OCI-M1 (cell line): Measurements from ENCODE around the gene BNC2.
"Not testable (repeated sequence)": the region's sequence is repeated elsewhere in the genome, so short reads cannot be mapped to it uniquely, and the experiment has no call there.

Source experiments
- DNase-seq: peaks from one replicate; lab custom pipeline; 2025; lab: John Stamatoyannopoulos, UW

BNC2 gene

DNA sequence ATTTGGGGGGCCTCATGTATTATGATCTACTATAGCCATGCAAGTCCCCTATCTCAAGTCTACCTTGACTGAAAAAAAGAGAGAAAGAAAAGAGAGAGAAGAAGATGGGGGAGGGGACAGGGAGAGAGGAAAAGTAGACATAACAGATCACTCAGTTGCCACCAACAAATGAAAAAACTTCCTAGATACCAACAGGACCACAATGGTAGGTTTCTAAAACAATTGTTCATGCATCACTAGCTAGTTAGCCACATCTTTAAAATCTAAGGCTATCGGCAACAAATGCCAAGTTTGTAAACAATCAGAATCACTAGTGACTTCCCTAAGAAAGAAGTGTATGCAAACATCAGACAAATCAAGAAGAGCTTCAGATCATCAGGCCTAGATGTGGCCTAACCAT lies 328.2 kb downstream of the BNC2 start:
- DNase-seq = no peak

DNA sequence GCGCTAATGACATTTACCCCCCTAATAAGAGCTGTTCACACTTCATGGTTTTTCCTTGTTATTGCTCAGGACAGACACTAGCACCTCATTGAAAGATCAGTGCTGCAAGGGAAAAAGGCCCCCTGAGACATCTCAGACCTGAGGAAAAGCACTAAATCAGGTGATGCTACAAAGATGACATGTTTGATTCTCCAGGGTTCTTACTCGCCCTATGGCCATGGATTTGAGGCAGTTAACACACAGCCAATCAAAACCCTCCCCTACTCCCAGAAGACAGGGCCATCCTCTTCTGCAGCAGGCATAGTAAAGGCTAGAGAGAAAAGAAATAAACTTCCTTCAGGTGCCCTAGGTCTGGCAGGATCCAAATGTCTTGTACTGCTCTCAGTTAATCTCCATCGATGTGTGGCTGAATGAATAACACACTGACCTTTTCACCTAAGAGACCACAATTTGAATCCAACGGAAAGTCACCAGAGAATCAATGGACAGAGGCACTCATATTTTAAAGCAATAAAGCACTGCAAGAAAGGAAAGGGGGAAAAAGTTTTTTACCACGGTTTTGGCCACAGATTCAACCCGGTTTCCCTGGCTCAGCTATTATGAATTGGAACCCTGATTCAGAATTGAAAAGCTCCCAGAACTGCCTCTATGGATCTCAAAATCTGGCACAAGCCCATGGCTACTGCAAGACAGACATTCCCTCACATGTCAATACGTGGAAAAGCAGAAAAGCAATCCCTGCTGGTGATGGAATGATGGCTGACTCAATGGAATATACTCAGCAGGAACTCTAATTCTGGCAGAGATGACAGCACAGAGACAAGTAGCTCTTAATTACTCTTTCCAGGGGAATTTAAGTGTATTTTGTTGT lies 329.5 kb downstream of the BNC2 start:
- no peak for DNase-seq

DNA sequence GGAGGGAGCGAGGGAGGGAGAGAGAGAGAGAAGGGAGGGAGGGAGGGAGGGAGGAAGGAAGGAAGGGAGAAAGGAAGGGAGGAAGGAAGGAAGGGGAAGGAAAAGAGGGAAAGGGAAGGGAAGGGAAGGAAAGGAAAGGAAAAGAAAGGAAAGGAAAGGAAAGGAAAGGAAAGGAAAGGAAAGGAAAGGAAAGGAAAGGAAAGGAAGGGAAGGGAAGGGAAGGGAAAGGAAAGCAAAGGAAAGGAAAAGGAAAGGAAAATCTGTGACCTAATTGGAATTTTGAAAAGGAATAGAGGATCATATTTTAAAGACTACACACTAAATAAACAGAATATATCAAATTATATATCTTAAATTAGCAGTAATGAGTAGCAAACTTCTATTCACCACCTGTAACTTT lies 330.8 kb downstream of the BNC2 start:
- not testable (repeated sequence) for DNase-seq

DNA sequence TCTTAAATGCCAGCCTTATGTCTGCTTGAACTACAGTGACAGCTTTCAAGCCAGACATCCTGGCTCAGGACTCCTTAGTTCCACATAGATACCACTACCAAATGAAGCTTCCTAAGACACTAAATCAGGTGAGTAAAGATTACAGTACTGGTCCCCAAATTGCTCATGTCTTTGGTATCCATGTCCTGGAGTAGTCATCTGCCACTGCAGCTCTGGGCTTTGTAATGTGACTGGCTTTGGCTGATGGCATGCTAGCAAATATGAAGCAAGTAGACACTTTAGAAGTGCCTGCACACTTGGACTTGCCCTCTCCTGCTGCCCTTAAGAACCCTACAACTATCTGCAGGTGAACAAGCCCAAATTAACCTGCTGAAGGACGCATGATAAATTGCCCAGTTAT lies 334.9 kb downstream of the BNC2 start:
- no peak for DNase-seq

DNA sequence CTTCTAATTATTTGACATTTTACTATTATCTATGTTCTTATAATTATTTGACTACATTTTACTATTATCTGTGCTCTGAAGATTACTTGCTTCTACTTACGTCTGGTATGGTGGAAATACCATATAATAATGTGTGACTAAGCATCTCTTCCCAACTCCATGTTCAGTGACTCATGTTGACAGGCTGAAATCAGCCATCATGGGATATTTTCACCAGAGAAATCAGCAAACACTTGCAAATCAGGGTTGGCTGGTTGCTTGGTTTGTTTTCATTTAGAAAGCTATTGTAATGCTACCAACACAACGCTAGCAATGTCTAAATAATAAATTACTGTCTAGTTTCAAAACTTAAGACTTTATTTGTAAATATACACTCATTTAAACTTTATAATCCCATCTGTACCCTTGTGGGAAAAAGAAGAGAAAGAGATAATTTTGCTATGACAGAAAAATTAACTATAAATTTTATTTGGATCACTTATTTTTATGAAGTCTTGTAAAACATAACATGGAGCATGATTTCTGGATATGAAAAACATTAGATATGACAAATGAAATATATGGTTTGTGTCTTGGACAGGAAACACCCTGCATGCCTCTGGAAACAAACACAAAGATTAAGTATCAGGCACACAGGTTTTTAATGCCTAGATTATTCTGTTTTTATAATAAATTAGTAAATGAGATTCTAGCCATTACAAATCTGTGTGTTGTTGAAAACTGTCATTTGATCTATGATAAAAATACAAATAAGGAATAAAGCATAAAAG lies 337.6 kb downstream of the BNC2 start:
- DNase-seq = no peak

DNA sequence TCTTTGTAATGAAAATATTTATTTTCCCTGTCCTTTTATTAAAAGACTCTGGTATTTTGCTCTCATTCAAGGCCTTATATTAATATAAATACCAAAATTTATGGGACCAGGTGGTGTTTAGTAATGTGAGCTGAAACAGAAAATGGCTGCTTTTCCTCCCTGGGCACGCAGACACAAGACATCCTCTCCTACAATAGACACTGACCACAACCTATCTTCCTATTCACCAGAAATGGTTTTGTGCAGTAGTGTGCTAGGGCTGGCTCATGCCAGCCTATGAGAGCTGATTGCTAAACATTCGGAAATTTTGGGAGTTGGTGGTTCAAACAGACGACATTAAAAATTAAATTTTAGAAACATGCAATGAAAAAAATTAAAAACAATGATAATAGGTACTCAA lies 338.2 kb downstream of the BNC2 start:
- no peak for DNase-seq

DNA sequence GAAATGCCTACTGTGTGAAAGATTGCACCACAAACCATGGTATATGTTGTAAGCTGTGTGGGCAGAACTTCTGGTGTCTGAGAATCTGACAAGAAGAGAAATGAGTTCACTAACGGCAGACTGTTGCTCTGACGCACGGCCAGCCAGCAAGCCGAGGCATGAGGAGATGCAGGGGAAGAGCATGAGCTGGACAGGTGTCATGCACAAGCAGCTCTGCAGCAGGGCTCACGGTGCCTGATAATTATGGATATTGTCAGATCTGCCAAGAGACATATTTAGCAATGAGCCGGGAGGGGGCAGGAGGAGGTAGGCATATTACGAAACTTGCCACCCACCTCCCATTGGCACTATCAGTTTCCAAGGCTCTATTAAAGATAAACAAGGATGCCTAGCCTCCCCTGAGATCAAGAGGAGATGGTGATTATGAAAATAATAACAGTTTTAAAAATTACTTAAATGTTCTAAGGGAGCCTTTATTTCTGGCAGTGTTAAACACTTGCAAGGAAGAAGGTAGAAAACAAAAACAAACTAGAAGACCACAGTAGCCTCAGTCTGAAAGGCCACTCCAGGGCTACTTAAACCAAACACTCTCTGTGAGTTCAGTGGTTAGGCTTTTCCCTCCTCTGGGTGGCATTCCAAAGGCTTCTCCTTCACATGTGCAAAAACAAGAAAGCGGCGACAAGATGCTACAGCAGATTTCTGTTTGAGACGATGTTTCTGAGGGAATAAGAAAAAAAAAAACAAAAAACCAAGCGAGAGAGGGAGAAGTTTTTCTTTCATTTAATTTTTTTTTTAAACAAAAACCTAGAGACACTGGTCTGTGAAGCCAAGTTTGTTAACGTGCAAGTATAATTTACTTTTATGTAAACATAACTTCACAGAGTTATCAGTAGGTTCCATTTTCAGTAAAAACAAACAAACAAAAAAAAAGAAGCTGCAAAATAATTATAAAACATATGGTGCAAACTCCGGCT lies 339.5 kb downstream of the BNC2 start:
- no peak for DNase-seq

DNA sequence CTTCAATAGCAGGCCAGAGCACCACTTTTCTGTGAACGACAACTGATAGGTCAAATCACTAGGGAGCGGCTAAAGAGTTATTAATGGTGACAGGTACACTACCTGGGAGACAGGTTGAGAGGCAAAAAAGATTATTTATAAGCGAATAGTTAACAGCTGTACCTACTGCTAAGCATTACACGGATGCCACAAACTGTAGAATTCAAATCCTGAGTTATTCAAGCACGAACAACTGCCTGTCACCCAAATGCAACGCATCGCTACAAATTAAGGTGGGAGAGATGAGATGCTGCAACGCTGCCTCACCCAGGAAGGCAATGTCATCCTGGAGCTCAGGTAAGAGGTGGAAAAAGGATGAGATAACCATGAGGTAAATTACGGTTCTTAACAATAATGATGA lies 342.9 kb downstream of the BNC2 start:
- DNase-seq = no peak

DNA sequence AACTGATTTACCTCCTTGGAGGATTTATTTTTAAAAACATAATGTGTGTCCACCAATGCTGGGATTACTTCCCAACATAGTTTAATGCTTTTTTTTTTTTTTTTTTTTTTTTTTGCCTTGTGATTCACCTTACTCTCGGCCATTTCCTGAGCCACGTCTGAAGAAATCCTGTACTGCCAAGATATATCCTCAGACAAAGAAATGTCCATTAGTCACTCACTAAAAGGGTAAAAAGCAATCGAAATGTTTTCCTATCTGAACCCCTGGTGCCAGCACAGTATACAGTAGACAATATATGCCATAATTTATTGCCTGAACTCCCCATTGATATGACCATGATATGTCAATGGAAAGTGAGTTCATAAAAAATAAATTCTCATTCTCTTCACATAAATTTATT lies 344.1 kb downstream of the BNC2 start:
- DNase-seq = no peak

DNA sequence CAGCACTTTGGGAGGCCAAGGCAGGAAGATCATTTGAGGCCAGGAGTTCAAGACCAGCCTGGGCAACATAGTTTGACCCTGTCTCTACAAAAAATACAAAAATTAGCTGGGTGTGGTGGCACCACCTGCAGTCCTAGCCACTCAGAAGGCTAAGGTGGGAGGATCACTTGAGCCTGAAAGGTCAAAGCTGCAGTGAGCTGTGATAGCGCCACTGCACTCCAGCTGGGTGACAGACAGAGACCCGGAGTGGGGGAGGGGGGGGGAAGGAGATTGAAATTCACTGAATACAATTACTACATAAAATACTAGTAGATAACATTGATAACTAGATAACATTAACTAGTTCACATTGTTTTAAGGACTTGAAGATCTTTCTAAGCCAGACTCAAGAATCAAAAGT lies 345.6 kb downstream of the BNC2 start:
- no peak for DNase-seq

DNA sequence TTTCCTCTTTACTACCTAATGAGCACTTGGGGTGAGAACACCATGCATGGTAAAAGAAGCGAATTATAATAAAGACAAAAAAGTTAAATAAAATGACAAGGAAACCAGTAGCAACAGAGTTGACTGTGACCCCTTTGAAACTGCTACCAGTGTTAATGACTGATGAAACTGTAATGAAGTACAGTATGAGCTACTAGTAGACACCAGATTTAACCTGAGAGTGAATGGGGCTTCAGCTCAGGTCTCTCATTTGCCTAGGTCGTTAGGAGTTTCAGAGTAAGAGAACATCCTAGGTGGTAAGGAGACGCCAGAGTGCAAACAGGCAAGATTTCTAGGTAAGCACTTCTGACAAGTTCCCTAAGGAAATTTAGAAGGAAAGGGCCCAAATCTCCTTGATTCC lies 346.4 kb downstream of the BNC2 start:
- no peak for DNase-seq

DNA sequence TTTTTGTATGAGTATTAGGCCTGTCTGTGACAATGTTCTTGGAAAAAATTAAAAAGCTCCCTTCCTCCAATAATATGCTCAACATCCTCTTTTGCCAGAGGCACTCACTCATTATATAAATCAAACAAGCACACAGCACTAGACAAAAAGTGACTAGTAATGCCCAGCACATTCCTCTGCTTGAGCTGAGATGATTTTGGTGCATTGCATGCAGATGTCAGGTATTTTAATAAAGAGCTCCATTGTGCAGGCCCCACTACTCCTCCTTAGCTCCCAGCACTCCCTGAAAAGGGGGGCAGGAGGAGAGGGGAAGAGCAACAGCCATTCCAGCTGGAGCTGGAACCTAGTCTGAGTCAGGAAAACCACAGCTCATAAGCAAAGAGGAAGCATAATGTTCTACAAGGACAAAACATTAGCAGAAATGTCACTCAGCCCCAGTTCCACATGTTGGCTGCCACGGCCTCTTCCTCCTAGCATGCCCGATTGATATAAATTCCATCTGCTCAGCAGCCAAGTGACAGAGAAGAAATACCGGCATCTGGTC lies 348.5 kb downstream of the BNC2 start:
- peak; percentile 8 for DNase-seq

DNA sequence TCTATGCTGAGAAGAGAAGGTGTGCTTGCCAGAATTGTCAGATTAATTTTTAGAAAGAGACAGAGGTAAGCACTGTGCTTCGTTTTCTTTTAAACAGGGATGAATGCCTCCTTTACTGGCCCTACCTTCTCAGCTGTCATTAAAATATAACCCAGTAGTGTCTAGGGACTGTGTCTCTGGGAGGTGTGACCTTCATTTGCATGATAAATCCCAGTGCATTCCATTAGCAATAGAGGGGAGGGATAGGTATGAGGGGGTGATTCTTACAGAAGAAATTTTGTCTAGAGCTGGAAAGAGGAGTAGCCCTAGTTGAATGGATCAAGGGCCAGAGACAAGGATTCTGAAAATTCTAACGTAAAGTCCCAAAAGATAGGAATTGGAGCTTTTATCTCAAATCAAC lies 351.5 kb downstream of the BNC2 start:
- no peak for DNase-seq

DNA sequence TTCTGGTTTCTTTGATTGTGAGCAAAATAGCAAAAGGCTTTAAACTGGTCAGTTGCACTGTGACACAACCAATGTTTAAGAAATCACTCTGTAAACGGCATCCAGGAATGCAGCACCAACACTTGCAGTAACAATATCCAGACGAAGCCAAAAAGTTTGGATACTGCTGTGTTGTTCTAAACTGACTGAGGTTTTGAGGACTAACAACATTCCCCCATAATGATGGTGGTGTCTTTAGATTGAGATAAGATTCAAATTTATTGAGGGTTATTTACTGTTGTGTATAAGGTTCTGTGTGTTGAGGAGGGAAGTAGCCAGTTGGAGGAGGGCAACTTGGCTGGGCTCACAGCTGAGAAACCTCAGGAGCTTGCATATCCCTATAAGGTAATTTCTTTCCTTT lies 353.6 kb downstream of the BNC2 start:
- no peak for DNase-seq

DNA sequence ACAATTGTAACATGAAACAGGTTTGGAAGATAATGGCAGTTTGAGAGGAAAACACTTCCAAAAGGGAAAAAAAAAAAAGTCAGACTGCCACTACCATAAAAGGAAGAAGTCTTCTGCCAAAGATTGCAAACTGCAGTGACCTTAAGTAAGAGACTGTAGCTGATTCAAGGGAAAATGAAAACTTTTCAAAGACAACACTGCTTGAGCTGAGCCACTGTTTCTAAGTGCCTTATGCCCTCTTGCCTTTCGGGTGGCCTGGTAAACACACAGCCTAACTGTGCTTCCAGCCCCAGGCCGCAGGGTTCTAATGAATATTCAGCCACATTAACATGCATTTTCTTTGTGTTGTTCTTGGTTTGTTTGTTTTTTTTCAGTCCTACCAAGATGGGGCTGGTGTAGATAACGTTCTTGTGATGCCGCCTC lies 354.6 kb downstream of the BNC2 start:
- DNase-seq = peak; percentile 2

DNA sequence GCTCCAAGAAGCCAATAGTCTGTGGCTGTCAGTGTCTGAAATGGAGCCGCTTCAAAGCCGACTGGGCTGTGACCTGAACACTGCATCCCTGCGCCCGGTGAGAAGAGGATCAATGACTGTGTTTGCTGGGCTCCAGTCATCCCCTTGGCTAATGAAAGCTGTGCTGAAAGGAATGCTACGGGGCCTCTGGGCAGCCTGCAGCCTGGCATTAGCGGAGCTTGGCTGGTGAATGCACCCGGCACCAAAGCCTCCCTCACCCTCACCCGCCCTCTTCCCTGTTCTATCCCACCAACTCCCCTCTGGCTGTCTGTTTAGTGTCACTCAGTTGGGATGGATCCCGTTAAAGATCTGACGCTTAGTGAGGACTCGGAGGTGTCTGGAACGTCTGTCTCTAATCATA lies 355.3 kb downstream of the BNC2 start:
- DNase-seq = no peak

DNA sequence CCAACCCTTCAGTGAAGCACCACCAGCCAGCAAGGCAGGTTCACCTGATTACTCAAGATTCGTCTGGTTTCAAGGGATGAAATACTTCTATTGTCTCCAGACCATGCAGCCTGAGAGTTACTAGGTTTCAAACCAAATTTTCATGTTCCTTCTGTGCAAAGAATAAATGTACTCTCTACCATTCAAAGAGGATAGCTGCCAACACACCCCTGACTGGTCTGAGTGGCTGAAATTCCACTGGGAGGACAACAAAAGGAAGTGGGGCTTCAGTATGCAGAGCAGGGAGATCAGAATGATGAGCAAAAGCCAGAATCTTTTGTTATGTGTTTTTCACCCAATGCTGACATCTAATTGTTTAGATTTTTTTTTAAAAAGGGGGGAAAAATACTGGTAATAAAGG lies 356.3 kb downstream of the BNC2 start:
- DNase-seq = no peak

DNA sequence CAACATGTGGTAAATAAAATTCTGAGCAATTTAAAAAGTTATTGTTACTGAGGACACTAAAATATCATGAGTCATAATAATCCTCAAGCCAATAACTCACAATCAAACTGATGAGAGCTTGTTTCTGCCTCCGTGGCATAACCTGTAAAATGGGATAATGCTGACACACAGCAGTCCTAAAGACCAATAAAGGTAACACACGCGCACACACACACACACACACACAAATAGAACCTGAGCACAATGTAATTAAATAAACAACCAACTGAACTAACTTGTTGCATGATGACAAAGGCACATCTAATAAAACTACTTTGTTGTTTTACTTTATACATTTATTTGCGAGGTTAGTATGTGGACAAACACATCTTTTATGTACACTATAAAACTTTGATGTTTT lies 358.2 kb downstream of the BNC2 start:
- no peak for DNase-seq

DNA sequence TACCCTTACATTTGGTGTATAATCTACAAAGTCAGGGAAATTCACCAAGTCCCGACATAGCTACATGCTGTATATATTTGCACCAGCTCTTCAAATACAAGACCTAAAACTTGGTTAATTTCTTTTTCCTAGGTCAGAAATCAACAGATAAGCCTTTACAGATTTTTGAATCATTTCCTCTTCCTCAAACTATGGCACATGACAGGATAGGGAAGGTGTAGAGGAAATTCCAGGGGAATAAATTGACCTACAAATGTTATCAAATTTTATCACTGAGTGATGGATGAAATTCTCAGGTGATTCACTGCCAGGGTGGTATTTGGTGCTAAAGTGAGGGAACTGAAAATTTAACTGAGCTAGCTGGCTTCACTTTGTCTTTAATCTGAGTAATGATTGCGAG lies 360.0 kb downstream of the BNC2 start:
- no peak for DNase-seq

DNA sequence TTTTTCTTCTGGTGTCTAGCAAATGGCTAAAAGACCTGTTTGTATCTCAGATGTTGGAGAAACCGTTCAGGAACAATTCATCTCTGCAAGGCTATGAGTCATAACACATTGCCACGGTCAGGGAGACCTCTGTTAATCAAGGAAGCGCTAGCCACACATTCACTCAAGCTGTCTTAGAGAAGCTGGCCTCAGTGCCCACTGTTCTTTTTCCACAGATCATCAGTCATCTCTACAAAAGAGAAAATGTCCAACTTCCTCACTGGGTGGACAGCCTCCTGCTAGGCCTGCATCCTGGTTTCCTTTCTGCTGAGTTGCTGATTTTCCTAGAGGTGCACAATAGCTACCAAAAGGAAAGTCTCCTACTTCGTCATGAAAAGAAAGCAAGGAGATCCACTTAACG lies 360.5 kb downstream of the BNC2 start:
- DNase-seq = peak; percentile 1

DNA sequence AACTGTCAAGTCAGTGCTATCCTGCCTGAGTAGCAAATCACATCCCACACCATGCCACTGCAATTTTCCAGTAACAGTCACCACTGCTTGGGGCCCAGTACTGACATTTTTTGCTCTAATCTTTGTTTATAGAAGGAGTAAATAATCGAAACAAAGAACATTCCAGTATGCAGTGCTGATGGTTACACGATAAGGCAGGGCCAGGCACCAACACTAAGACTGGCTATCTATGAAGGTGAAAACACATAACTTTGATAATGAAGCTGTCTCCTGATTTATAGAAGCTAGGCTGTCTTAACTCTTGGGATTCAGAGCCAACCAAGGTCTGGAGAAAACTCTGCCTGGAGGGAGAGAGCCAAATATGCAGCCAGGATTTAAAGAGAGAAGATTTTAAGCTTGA lies 365.3 kb downstream of the BNC2 start:
- DNase-seq = no peak

DNA sequence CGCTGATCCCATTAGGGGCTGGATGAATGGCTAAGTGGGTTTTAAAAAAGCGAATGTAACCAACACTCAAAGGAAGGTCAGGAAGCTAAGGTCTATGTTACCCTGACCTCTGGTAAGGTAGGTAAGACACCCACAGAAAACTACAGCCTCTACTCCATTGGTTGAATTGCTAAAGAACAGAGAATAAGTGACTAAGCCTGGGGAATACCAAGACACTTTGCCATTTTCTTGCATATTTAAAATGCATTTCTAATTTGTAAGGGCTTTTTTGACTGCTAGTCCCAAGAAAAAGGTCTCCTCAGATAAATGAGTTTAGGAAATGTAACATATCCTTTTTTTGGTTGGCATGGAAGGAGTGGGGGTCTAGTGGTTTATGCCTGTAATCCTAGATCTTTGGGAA lies 368.7 kb downstream of the BNC2 start:
- DNase-seq = no peak
